ENCODE measurements around the gene ZDHHC9. TPM values are rescaled to one million over a fixed set of nuclear protein-coding genes. Genes with fewer than 3 reads are reported as not detected.
"Not testable (repeated sequence)": the region's sequence is repeated elsewhere in the genome, so short reads cannot be mapped to it uniquely, and the experiment has no call there.

The ZDHHC9 gene
- 13.6 and 14.2 TPM in 2 replicates for total RNA-seq

- Mint-ChIP-seq H3K4me3 (peak within 1 kb of the TSS; percentile 93), H3K4me1 (ENCODE audit: low read depth) (peaks cover 28% of the 10 kb centered on the region), H3K36me3 (ENCODE audit: low read depth) (peaks cover 13% of the 10 kb centered on the region), H3K27me3 (ENCODE audit: insufficient read depth) (peaks cover 4% of the 10 kb centered on the region), H3K9me3 (no peaks in the 10 kb centered on the region), H3K27ac (peak within 1 kb of the TSS; percentile 88)
- DNase-seq (ENCODE audit: low spot score) = peak; percentile 78
- intact Hi-C loops (cut with micrococcal nuclease) = loop anchor here (1.0 to 5.0 kb wide), 6 partner anchors 35 to 236 kb away; partner anchors contain the start of genes BCORL1 and UTP14A
Observed at GRCh38 chrX:129843459-129844306, at the start of gene ZDHHC9. Gene ZDHHC9 (minus strand): TSS chrX:129843886. CDS start chrX:129841945, 1,941 bp downstream.

- Mint-ChIP-seq H3K27ac (no peak overlapping the region), H3K27me3 (ENCODE audit: insufficient read depth) (no peaks in the 10 kb centered on the region), H3K4me3 (no peak overlapping the region), H3K36me3 (ENCODE audit: low read depth) (no peaks in the 10 kb centered on the region), H3K9me3 (no peaks in the 10 kb centered on the region), H3K4me1 (ENCODE audit: low read depth) (no peaks in the 10 kb centered on the region)
- intact Hi-C loops (cut with micrococcal nuclease) = no loop called here
- DNase-seq (ENCODE audit: low spot score) = no peak
Observed at GRCh38 chrX:129877401-129877800, 33.7 kb upstream of the ZDHHC9 start.

- no peaks in the 10 kb centered on the region for H3K9me3 Mint-ChIP-seq
- H3K4me1 Mint-ChIP-seq (ENCODE audit: low read depth) = no peaks in the 10 kb centered on the region
- no peak for DNase-seq (ENCODE audit: low spot score)
- H3K27ac Mint-ChIP-seq = no peak overlapping the region
- H3K36me3 Mint-ChIP-seq (ENCODE audit: low read depth) = no peaks in the 10 kb centered on the region
- no peak overlapping the region for H3K4me3 Mint-ChIP-seq
- intact Hi-C loops (cut with micrococcal nuclease) = no loop called here
- H3K27me3 Mint-ChIP-seq (ENCODE audit: insufficient read depth) = no peaks in the 10 kb centered on the region
Observed at GRCh38 chrX:129876771-129877305, 33.2 kb upstream of the ZDHHC9 start.

- Mint-ChIP-seq H3K36me3 (ENCODE audit: low read depth) (no peaks in the 10 kb centered on the region), H3K4me3 (no peak overlapping the region), H3K27ac (no peak overlapping the region), H3K9me3 (no peaks in the 10 kb centered on the region), H3K4me1 (ENCODE audit: low read depth) (no peaks in the 10 kb centered on the region), H3K27me3 (ENCODE audit: insufficient read depth) (peaks cover 7% of the 10 kb centered on the region)
- no peak for DNase-seq (ENCODE audit: low spot score)
- intact Hi-C loops (cut with micrococcal nuclease) = no loop called here
Observed at GRCh38 chrX:129875669-129876068, 32.0 kb upstream of the ZDHHC9 start.

- Mint-ChIP-seq H3K4me3 (no peak overlapping the region), H3K27ac (no peak overlapping the region), H3K36me3 (ENCODE audit: low read depth) (no peaks in the 10 kb centered on the region), H3K9me3 (no peaks in the 10 kb centered on the region), H3K4me1 (ENCODE audit: low read depth) (no peaks in the 10 kb centered on the region), H3K27me3 (ENCODE audit: insufficient read depth) (peaks cover 12% of the 10 kb centered on the region)
- intact Hi-C loops (cut with micrococcal nuclease) = no loop called here
- DNase-seq (ENCODE audit: low spot score) = no peak
Observed at GRCh38 chrX:129872524-129872923, 28.8 kb upstream of the ZDHHC9 start.

- H3K4me3 Mint-ChIP-seq; intact Hi-C loops (cut with micrococcal nuclease): not testable (repeated sequence)
Observed at GRCh38 chrX:129866321-129866720, 22.6 kb upstream of the ZDHHC9 start.

GRCh38 chrX:129859134-129859533, 15.4 kb upstream of the ZDHHC9 start:
- intact Hi-C loops (cut with micrococcal nuclease); H3K4me3 Mint-ChIP-seq; H3K36me3 Mint-ChIP-seq (ENCODE audit: low read depth); H3K27me3 Mint-ChIP-seq (ENCODE audit: insufficient read depth); H3K4me1 Mint-ChIP-seq (ENCODE audit: low read depth); H3K9me3 Mint-ChIP-seq; DNase-seq (ENCODE audit: low spot score); H3K27ac Mint-ChIP-seq: not testable (repeated sequence)

More at GRCh38 chrX:129866321-129866720, 22.6 kb upstream of the ZDHHC9 start:
- not testable (repeated sequence) for H3K36me3 Mint-ChIP-seq (ENCODE audit: low read depth); H3K27ac Mint-ChIP-seq; DNase-seq (ENCODE audit: low spot score); H3K4me1 Mint-ChIP-seq (ENCODE audit: low read depth); H3K9me3 Mint-ChIP-seq
- peaks cover 13% of the 10 kb centered on the region for H3K27me3 Mint-ChIP-seq (ENCODE audit: insufficient read depth)

- intact Hi-C loops (cut with micrococcal nuclease); H3K36me3 Mint-ChIP-seq (ENCODE audit: low read depth): not testable (repeated sequence)
Observed at GRCh38 chrX:129851825-129852224, 8.1 kb upstream of the ZDHHC9 start.

GRCh38 chrX:129846716-129847115, 3.0 kb upstream of the ZDHHC9 start:
- intact Hi-C loops (cut with micrococcal nuclease) = no loop called here
- DNase-seq (ENCODE audit: low spot score) = no peak
- peaks cover 15% of the 10 kb centered on the region for H3K4me1 Mint-ChIP-seq (ENCODE audit: low read depth)
- H3K9me3 Mint-ChIP-seq = no peaks in the 10 kb centered on the region
- peaks cover 3% of the 10 kb centered on the region for H3K36me3 Mint-ChIP-seq (ENCODE audit: low read depth)
- no peak overlapping the region for H3K4me3 Mint-ChIP-seq
- H3K27ac Mint-ChIP-seq = no peak overlapping the region
- H3K27me3 Mint-ChIP-seq (ENCODE audit: insufficient read depth) = peaks cover 4% of the 10 kb centered on the region

More at GRCh38 chrX:129851825-129852224, 8.1 kb upstream of the ZDHHC9 start:
- H3K27me3 Mint-ChIP-seq (ENCODE audit: insufficient read depth); H3K4me3 Mint-ChIP-seq; H3K9me3 Mint-ChIP-seq; H3K27ac Mint-ChIP-seq; H3K4me1 Mint-ChIP-seq (ENCODE audit: low read depth); DNase-seq (ENCODE audit: low spot score): not testable (repeated sequence)

- Mint-ChIP-seq H3K36me3 (ENCODE audit: low read depth) (peaks cover 9% of the 10 kb centered on the region), H3K9me3 (no peaks in the 10 kb centered on the region), H3K4me1 (ENCODE audit: low read depth) (peaks cover 22% of the 10 kb centered on the region), H3K4me3 (no peak overlapping the region), H3K27ac (no peak overlapping the region), H3K27me3 (ENCODE audit: insufficient read depth) (peaks cover 4% of the 10 kb centered on the region)
- no peak for DNase-seq (ENCODE audit: low spot score)
- intact Hi-C loops (cut with micrococcal nuclease) = no loop called here
Observed at GRCh38 chrX:129845616-129846190, 2.0 kb upstream of the ZDHHC9 start.

- H3K4me1 Mint-ChIP-seq (ENCODE audit: low read depth) = peaks cover 28% of the 10 kb centered on the region
Observed at GRCh38 chrX:129843209-129843458, 552 bp downstream of the ZDHHC9 start.

GRCh38 chrX:129842510-129843208, 1.0 kb downstream of the ZDHHC9 start:
- Mint-ChIP-seq H3K4me1 (ENCODE audit: low read depth) (peaks cover 28% of the 10 kb centered on the region), H3K4me3 (peak overlapping the region; percentile 90), H3K36me3 (ENCODE audit: low read depth) (peaks cover 13% of the 10 kb centered on the region), H3K9me3 (no peaks in the 10 kb centered on the region), H3K27me3 (ENCODE audit: insufficient read depth) (peaks cover 4% of the 10 kb centered on the region), H3K27ac (peak overlapping the region; percentile 52)
- intact Hi-C loops (cut with micrococcal nuclease) = loop anchor here (1.0 to 5.0 kb wide), 6 partner anchors 34 to 235 kb away; partner anchors contain the start of genes BCORL1 and UTP14A
- no peak for DNase-seq (ENCODE audit: low spot score)

More at GRCh38 chrX:129843209-129843458, 552 bp downstream of the ZDHHC9 start:
- intact Hi-C loops (cut with micrococcal nuclease) = loop anchor here (1.0 to 5.0 kb wide), 6 partner anchors 34 to 236 kb away; partner anchors contain the start of genes BCORL1 and UTP14A
- Mint-ChIP-seq H3K4me3 (peak overlapping the region; percentile 90), H3K27ac (peak overlapping the region; percentile 52), H3K27me3 (ENCODE audit: insufficient read depth) (peaks cover 4% of the 10 kb centered on the region), H3K36me3 (ENCODE audit: low read depth) (peaks cover 13% of the 10 kb centered on the region), H3K9me3 (no peaks in the 10 kb centered on the region)
- DNase-seq (ENCODE audit: low spot score) = no peak
